Adrenal gland (tissue), 5 donors: ENCODE results near the gene CHPF.

Source experiments
- CTCF ChIP-seq, 6 experiments: fragments of 450-650 bp in 4 of 6; fragments of 200-600 bp in 2 of 6; sonication (generic) in 1 of 6; IDR thresholded peaks; 1 replicate in 5 of 6; 2 replicates in 1 of 6; pipeline versions ENCODE4 v1.5.1 to v1.8.0; 2016 to 2021; ENCODE audit warnings: antibody characterized with exemption in 6 of 6, mild to moderate bottlenecking in 2 of 6, moderate library complexity in 1 of 6
- POLR2A ChIP-seq, 2 donors: fragments of 450-650 bp; IDR thresholded peaks; one replicate each; pipeline ENCODE4 v1.6.1; 2017; ENCODE audit warnings: antibody characterized with exemption in 2 of 2, mild to moderate bottlenecking in 2 of 2, moderate library complexity in 1 of 2
- donor health status: DM: no; HTN: no; CAD: no.

- TF ChIP-seq CTCF (IDR thresholded peaks at IDR 0.05) (no peak), POLR2A (IDR thresholded peaks at IDR 0.05) (no peak)
These were observed 2.3 kb upstream of the CHPF start for GRCh38 chr2:219545943-219546352.
